GM21723 (cell line): ENCODE measurements around the gene EPGN.
"Not testable (repeated sequence)": the region's sequence is repeated elsewhere in the genome, so short reads cannot be mapped to it uniquely, and the experiment has no call there.

Experiments
- ATAC-seq: cut with Tn5 transposase; IDR thresholded peaks from one replicate; pipeline ENCODE4 v1.9.1; 2021; ENCODE audit warnings: mild to moderate bottlenecking, moderate library complexity; ENCODE audit not compliant: unreplicated experiment

Gene EPGN

GRCh38 chr4:74335341-74336021, 27.2 kb downstream of the EPGN start:
- ATAC-seq, result peak; percentile 88

DNA sequence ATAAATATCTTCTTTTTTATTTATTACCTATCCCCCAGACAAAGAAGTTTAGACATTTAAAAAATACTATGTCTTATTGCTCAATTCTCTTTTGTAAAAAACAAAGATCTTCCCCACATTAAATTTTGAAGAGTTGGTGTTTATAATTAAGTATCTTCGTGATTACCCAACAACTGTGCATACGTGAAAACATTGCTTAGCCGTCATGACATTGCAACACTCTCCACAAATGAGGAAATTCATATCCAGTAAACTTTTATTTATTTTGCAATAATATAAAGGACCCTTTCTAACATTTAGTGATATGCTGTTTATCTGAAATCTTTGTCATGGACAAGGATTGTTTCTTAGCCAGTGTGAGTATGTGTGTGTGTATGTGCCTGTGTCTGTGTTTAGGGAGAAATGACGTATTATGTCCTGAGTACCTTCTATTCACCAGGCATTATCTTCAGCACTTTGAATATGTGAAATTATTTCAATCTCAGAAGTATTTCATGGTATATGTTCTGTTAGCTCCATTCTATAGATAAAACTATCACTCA, 30.6 kb downstream of the EPGN start:
- no peak for ATAC-seq

- no peak for ATAC-seq
Measured at GRCh38 chr4:74339501-74339900, 31.2 kb downstream of the EPGN start.

GRCh38 chr4:74340421-74340820, 32.2 kb downstream of the EPGN start:
- ATAC-seq, result not testable (repeated sequence)

- ATAC-seq, result no peak
Measured at GRCh38 chr4:74344031-74344430, 35.8 kb downstream of the EPGN start.

DNA sequence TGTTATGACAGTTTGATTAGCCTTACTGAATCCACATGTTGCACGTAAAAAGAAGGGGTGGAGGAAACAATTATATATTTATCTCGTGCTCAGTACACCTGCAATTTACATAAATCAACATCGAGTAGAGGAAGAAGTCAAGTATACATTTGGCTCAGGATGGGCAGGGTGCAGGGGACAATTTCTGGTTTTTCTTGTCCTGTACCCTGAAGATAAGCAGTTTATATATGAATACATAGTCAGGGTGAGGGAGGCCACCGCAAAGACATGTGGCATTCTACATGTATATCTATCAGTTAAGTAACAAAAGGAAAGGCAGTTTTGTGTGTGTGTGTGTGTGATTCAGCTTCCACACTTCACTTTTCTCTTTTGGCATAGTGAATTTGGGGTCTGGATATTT, 45.6 kb downstream of the EPGN start:
- no peak for ATAC-seq

DNA sequence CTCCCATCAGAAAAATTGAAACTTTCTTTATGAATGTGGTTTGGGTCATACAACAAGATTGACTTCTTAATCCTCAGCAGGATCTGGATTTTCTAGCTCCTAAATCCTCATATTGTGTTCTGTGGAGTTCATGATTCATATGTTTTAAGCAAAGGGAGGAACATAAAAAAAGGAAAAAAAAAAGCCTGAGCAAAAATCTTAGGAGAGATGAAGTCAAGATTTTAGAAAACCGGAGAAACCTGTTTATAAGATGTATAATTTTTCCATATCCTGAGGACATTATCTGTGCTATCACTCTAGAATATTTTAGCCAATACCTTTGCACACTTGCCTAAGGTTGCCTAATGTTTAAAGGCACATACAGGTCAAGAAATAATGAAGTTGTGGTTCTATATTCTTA, 49.7 kb downstream of the EPGN start:
- no peak for ATAC-seq

DNA sequence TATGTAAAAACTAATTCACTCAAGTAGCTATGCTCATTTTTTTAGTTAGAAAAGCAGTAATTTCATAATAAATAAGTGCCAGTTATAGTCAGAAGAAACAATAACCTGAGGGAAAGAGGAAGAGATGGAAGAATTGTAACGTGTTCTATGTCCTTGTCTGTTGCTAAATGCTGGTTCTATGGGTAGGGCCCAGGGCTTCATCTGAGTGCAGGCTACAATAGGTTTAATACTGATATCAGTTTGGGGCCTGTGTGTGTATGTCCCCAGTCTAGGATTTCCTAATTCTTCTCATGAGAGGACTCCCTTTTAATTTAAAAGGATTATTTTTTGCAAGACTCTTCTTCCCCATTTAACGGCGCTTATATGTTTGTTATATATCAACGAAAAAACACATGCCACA, 53.4 kb downstream of the EPGN start:
- ATAC-seq, result no peak

DNA sequence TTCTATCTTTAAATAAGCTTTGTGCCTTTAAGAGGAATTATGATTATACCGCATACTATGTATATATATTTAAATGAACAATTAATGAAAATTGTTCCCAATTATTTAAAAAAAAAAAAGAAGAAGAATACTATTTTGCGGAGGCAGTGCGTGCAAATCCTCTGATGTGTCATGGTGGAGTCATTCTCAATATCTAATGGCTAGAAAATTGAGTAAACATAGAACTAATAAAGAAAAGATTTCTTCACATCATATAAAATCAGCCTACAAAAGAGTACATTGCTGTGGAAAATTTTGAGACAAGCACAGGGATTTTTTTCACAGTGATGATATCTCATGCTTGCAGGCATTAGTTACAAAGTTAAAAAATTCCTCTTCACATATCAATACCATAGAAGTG, 54.1 kb downstream of the EPGN start:
- ATAC-seq, result no peak

- ATAC-seq, result peak; percentile 12
Measured at GRCh38 chr4:74364256-74364651, 56.0 kb downstream of the EPGN start.

DNA sequence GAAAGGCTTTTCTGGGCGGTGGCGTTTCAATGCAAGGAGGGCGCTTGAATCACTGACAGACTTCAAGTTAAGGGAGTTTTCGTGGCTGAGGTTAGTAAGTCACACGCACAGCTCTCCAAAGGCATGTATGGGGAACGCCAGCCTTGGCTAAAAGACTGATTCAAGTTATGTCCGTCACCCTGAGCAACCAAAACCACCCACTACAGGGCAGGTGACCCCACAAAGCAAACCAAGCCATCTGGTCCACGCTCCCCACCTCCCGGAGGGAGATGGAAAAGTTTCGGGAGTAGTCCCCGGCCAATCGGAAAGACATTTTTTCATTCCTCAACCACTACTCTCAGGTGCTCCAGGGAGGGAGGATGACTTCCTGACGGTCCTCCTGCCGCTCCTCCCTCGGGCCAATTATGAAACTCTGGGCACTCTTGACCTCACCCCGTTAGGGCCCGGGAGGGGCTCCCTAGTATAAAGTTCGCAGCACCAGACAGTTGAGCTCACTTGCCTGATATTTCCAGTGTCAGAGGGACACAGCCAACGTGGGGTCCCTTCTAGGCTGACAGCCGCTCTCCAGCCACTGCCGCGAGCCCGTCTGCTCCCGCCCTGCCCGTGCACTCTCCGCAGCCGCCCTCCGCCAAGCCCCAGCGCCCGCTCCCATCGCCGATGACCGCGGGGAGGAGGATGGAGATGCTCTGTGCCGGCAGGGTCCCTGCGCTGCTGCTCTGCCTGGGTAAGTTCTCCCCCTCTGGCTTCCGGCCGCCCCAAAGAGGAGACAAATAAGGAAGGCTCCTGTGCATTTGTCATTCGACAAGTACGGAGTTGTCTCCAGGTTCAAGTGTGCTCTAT, 56.6 kb downstream of the EPGN start, which contains the start of gene EREG:
TSS of gene EREG (plus strand) at position 494 of the 840 bp plus-strand sequence. CDS start at position 658, 164 bp downstream.
- peak; percentile 50 for ATAC-seq

DNA sequence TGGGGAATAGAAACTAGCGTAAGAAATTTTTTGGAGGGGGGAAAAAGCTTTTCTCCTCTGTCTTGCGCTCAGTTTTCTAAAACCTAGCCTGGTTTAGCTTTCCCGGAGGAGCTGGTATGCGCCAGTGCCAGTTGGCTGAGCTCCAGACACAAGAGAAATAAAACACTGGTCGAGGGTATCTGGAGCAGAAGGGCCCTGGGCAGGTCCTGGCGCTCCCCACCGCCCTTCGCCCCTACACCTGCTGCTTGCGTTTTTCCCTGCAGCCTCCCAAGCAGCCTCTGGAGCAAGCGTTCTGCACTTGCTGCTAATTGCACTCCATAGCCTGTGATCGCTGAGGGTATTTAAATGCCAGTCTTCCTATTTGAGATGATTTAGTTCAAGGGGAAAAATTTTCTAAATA, 57.5 kb downstream of the EPGN start:
- ATAC-seq, result no peak
